Heart left ventricle (tissue), 16 donors: Measurements from ENCODE around the gene PSMD13. TPM values are rescaled to one million over a fixed set of nuclear protein-coding genes. Genes with fewer than 3 reads are reported as not detected.
"Not testable (repeated sequence)": the region's sequence is repeated elsewhere in the genome, so short reads cannot be mapped to it uniquely, and the experiment has no call there.

Source experiments
- ATAC-seq, 4 donors: fragments of 200-7000 bp; cut with Tn5 transposase; one replicate each; pipeline ENCODE4 v1.9.1; 2020 to 2022; ENCODE audit warnings: moderate library complexity in 4 of 4, mild to moderate bottlenecking in 3 of 4, moderate number of reproducible peaks in 1 of 4
- DNase-seq, 5 donors: peaks; one replicate each; pipeline ENCODE4 v3.0.0-alpha.2; 2020
- H3K27ac ChIP-seq, 12 donors: fragments of 200-600 bp; sonication (generic) in 4 of 12; one replicate each; pipeline versions ENCODE4 v1.5.0 to v1.8.0; 2016 to 2022; ENCODE audit warnings: mild to moderate bottlenecking in 2 of 12
- H3K27me3 ChIP-seq, 9 donors: fragments of 200-600 bp; sonication (generic) in 2 of 9; one replicate each; pipeline versions ENCODE4 v1.5.1 to v1.8.0; 2016 to 2022; ENCODE audit warnings: mild to moderate bottlenecking in 3 of 9
- H3K36me3 ChIP-seq, 9 donors: fragments of 200-600 bp; sonication (generic) in 2 of 9; one replicate each; pipeline versions ENCODE4 v1.5.0 to v1.8.0; 2018 to 2022; ENCODE audit warnings: mild to moderate bottlenecking in 2 of 9
- H3K4me1 ChIP-seq, 12 donors: fragments of 200-600 bp; sonication (generic) in 4 of 12; one replicate each; pipeline versions ENCODE4 v1.5.0 to v1.8.0; 2016 to 2022; ENCODE audit warnings: mild to moderate bottlenecking in 3 of 12
- H3K4me3 ChIP-seq, 12 donors: fragments of 200-600 bp; sonication (generic) in 4 of 12; one replicate each; pipeline versions ENCODE4 v1.5.0 to v1.8.0; 2017 to 2022; ENCODE audit warnings: mild to moderate bottlenecking in 9 of 12, moderate library complexity in 4 of 12
- H3K9me3 ChIP-seq, 12 donors: fragments of 200-600 bp; sonication (generic) in 4 of 12; one replicate each; pipeline versions ENCODE4 v1.5.0 to v1.8.0; 2016 to 2022; ENCODE audit warnings: mild to moderate bottlenecking in 1 of 12
- CTCF ChIP-seq, 12 donors: fragments of 200-600 bp; sonication (generic) in 4 of 12; IDR thresholded peaks; one replicate each; pipeline versions ENCODE4 v1.5.0 to v1.8.0; 2018 to 2022; ENCODE audit warnings: antibody characterized with exemption in 12 of 12, mild to moderate bottlenecking in 5 of 12
- POLR2A ChIP-seq, 2 donors: fragments of 450-650 bp; IDR thresholded peaks; one replicate each; pipeline ENCODE4 v1.6.1; 2017; ENCODE audit warnings: antibody characterized with exemption in 2 of 2, mild to moderate bottlenecking in 2 of 2, moderate library complexity in 2 of 2
- WGBS, 4 donors: extraction: QIAGEN DNeasy Blood & Tissue Kit in 2 of 4; methylation state at CpG; one replicate each; pipeline versions ENCODE4 v1.1.5 to v1.1.7; 2013 to 2018; 5-methylcytosine and 5-hydroxymethylcytosine counted together
- intact Hi-C, 10 donors: fragments of 100-400 bp; cut with DNase I; formaldehyde crosslinking; loops; one replicate each; pipeline versions ENCODE4 v1.11.1 to v1.14.2; 2022
- polyA plus RNA-seq, 2 donors: library from polyadenylated mRNA; stranded (reverse); fragments of 200-250 nt; gene quantifications; one replicate each; pipeline ENCODE4 v1.2.3, GENCODE V29; 2013
- total RNA-seq, 9 donors: library from RNA; depleted of rRNA in 2 of 9; stranded (reverse); fragments of >200 nt in 2 of 9; fragmentation: NEBNext Ultra II Directional in 3 of 9; extraction: Animal tissue kit (Norgen Biotek cat#: 25700) in 3 of 9; gene quantifications; one replicate each; pipeline versions ENCODE4 v1.1.0 to v1.2.4, GENCODE V29; 2016 to 2023
- donor health status: ischemic (EF 13 %, LVEDD 7.1; RV severe dilation, severe dysfunction).
- donor health status: healthy with polysubstance abuse.
- donor health status: DM: no; HTN: yes; CAD: no.
- donor health status: DM: no; HTN: no; CAD: no.
- donor health status: ischemic (EF 25% LVEDD 6.9; RV normal size, moderate dysfunction).
- donor health status: ischemic (EF 25% LVEDD 5.7; RV mildly dilated, moderate dysfunction).
- donor health status: healthy.
- donor health status: DM: yes; HTN: yes; CAD: no.
- donor health status: ischemic (EF 35%, LVEDD 5.7; RV mildly dilated, moderate dysfunction).
- donor health status: nonischemic (EF 11% LVEDD 7.7; RV severe dilation, severe dysfunction).
- donor health status: DM: yes; HTN: yes; CAD: no.
- donor health status: PGD.
- donor health status: ischemic (EF 29% LVEDD 5.4; RV normal size, mild dysfunction).
- donor health status: nonischemic (EF 23%, LVEDD 6.1; RV moderate dilation, normal function).

PSMD13 gene
- total and polyA plus RNA-seq, 11 donors: 75.1 to 140 (median 89.5) TPM

GRCh38 chr11:191490-192478, 45.0 kb upstream of the PSMD13 start:
- H3K9me3 ChIP-seq, intact Hi-C loops, H3K36me3 ChIP-seq, H3K27me3 ChIP-seq, H3K4me3 ChIP-seq, H3K27ac ChIP-seq, H3K4me1 ChIP-seq: not testable (repeated sequence)
- 44 to 92% (median 76%) methylated on average over 3 to 6 of the region's 8 CpGs for WGBS, 4 donors
- DNase-seq (peak in 3 of 5 donors; percentile 18 to 65 (median 42)), ATAC-seq (peak in 3 of 4 donors; percentile 65 to 76 (median 71))
- peak in 11 of 12 donors; percentile 28 to 58 (median 46) for TF ChIP-seq CTCF (IDR thresholded peaks at IDR 0.05)

GRCh38 chr11:192674-193128, 44.1 kb upstream of the PSMD13 start, which contains the start of gene SCGB1C1:
Gene SCGB1C1, plus strand, starts transcription at chr11:193078. Its CDS starts 22 bp downstream, at chr11:193100.
- DNase-seq, ATAC-seq, H3K36me3 ChIP-seq, H3K4me3 ChIP-seq, H3K27ac ChIP-seq, H3K9me3 ChIP-seq, H3K4me1 ChIP-seq, intact Hi-C loops, H3K27me3 ChIP-seq: not testable (repeated sequence)
- WGBS, 4 donors: 85 to 90% (median 90%) methylated on average over 2 to 8 of the region's 11 CpGs; no CpG with 5 or more reads in 1 of the 4 donors

GRCh38 chr11:193481-193880, 43.3 kb upstream of the PSMD13 start:
- peak in 1 of 5 donors; percentile 10 for DNase-seq
- H3K36me3 ChIP-seq, H3K27ac ChIP-seq, intact Hi-C loops, ATAC-seq, H3K4me1 ChIP-seq, H3K9me3 ChIP-seq, H3K4me3 ChIP-seq, H3K27me3 ChIP-seq: not testable (repeated sequence)
- WGBS, 4 donors: 65 to 78% (median 76%) methylated on average over 5 of the region's 5 CpGs

DNA sequence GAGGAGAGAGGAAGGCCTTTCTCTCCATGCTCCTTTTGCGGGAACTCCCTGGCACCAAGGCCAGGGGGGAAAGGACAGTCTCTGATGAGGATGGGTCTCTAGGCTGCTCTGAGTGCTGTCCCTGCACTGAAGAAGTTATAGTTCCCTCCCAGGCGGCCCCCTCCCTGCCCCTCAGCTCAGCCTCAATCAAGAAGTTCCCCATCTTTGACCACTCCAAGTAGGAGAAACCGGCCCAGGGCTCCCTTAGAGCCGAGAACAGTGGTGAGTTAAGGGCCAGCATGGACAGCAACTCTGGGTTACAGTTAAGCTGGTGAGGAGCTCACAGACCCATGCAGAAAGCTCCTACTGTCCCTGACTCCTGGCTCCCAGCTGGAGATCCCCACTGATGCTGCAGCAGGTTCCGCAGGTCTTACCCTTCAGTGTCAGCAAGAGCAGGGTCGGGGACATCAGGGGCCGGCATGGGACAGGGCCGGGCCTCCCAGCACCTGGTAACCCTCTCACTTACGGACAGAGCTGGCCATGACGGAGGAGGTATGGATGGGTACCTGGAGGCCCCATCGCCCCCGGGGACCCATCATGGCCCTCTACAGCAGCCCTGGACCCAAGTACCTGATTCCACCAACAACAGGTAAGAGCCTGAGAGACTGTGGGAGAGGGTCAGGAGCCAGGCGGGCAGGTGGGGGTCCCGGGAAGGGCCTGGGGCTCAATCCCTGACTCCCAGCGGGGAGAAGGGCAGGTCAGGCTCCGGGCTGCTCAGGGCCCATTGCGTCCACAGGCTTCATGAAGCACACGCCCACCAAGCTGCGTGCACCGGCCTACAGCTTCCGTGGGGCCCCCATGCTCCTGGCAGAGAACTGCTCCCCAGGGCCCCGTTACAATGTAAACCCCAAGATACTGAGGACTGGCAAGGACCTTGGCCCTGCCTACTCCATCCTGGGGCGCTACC, 39.7 kb upstream of the PSMD13 start:
- peak in 3 of 5 donors; percentile 6 to 31 (median 15) for DNase-seq

More for the DNA sequence above, 39.7 kb upstream of the PSMD13 start:
- Histone ChIP-seq H3K27me3 (no peaks in the 10 kb centered on the region), H3K4me1 (peaks cover 0 to 8% (median 0%) of the 10 kb centered on the region in 12 donors), H3K4me3 (no peak overlapping the region), H3K9me3 (no peaks in the 10 kb centered on the region), H3K36me3 (peaks cover 0 to 21% (median 11%) of the 10 kb centered on the region in 9 donors), H3K27ac (no peak overlapping the region)
- 83 to 94% (median 86%) methylated on average over 15 to 23 of the region's 23 CpGs for WGBS, 4 donors
- intact Hi-C loops: loop anchor here in 1 of 10 donors (5.0 kb wide), 1 partner anchor 165 kb away; no protein-coding TSS in a partner anchor
- ATAC-seq: peak in 1 of 4 donors; percentile 3
- TF ChIP-seq CTCF (IDR thresholded peaks at IDR 0.05) (no peak), POLR2A (IDR thresholded peaks at IDR 0.05) (no peak)
